Neural crest cell (in vitro differentiated cells): Measurements from ENCODE around the gene ZNF614. TPM values are rescaled to one million over a fixed set of nuclear protein-coding genes. Genes with fewer than 3 reads are reported as not detected.

ENCODE experiments used
- DNase-seq: peaks from one replicate; pipeline ENCODE4 v3.0.0; 2021; ENCODE audit warnings: low read depth, mixed read lengths, low spot score
- H3K27ac Mint-ChIP-seq: one replicate; pipeline ENCODE4 v1.8.0; 2021; ENCODE audit warnings: mild to moderate bottlenecking, mixed read lengths; ENCODE audit not compliant: unreplicated experiment
- H3K27me3 Mint-ChIP-seq: 2 replicates; pipeline ENCODE4 v1.8.0; 2021; ENCODE audit warnings: low read depth, mild to moderate bottlenecking, mixed read lengths
- H3K36me3 Mint-ChIP-seq: 2 replicates; pipeline ENCODE4 v1.8.0; 2021; ENCODE audit warnings: low read depth, mild to moderate bottlenecking, mixed read lengths
- H3K4me1 Mint-ChIP-seq: 2 replicates; pipeline ENCODE4 v1.8.0; 2021; ENCODE audit warnings: mixed read lengths
- H3K4me3 Mint-ChIP-seq: one replicate; pipeline ENCODE4 v1.8.0; 2021; ENCODE audit warnings: mild to moderate bottlenecking, mixed read lengths
- H3K9me3 Mint-ChIP-seq: 2 replicates; pipeline ENCODE4 v1.8.0; 2021; ENCODE audit warnings: mixed read lengths
- total RNA-seq: library from RNA; stranded (reverse); gene quantifications from 2 replicates; pipeline ENCODE4 v1.2.1, GENCODE V29; 2021
- TF ChIP-seq, protein P1 (sequence below): fragments of 200-600 bp; sonication (generic); conservative IDR thresholded peaks from 2 replicates; pipeline ENCODE4 v1.5.0; 2021; ENCODE audit warnings: antibody characterized with exemption, mild to moderate bottlenecking

The ZNF614 gene
- total RNA-seq, 1 donor from 2014 or later, result 11.5 TPM

DNA sequence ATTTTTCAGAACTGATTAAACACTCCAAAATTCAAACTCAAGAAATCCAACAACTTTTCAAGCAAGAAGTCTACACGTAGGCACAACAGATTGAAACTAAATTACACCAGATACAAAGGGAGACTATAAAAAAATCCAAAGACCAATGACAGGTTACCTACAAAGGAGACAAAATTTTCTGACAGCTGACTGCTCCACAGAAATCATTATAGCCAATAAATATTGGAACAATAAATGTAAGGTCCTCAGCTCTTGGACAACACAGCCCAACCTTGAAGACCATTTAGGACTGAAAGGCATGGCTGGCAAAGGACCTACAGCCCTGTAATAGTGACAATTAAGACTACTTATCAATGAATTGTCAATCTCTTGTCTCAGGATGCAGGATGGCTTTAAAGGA, 57.5 kb downstream of the ZNF614 start:
- no peaks in the 10 kb centered on the region for H3K4me1 Mint-ChIP-seq
- H3K27ac Mint-ChIP-seq, result no peak overlapping the region
- H3K36me3 Mint-ChIP-seq, result peaks cover 68% of the 10 kb centered on the region
- peaks cover 22% of the 10 kb centered on the region for H3K9me3 Mint-ChIP-seq
- H3K27me3 Mint-ChIP-seq, result no peaks in the 10 kb centered on the region
- no peak overlapping the region for H3K4me3 Mint-ChIP-seq
- TF ChIP-seq, protein P1, sequence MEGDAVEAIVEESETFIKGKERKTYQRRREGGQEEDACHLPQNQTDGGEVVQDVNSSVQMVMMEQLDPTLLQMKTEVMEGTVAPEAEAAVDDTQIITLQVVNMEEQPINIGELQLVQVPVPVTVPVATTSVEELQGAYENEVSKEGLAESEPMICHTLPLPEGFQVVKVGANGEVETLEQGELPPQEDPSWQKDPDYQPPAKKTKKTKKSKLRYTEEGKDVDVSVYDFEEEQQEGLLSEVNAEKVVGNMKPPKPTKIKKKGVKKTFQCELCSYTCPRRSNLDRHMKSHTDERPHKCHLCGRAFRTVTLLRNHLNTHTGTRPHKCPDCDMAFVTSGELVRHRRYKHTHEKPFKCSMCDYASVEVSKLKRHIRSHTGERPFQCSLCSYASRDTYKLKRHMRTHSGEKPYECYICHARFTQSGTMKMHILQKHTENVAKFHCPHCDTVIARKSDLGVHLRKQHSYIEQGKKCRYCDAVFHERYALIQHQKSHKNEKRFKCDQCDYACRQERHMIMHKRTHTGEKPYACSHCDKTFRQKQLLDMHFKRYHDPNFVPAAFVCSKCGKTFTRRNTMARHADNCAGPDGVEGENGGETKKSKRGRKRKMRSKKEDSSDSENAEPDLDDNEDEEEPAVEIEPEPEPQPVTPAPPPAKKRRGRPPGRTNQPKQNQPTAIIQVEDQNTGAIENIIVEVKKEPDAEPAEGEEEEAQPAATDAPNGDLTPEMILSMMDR, result no peak
- no peak for DNase-seq

DNA sequence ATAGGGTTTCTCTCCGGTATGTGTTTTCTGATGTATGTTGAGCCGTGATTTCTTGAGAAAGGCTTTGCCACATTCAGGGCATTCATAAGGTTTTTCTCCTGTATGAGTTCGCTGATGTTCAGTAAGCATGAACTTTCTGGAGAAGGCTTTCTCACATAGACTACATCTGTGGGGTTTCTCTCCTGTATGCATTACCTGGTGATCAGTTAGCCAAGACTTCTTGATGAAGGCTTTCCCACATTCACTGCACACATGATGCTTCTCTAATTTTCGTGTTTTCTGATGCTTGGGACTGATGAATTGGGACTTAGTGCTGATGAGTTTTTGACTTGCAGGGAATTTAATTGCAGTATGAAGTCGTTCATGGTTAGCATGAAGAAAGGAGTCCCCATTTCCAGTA, 62.6 kb downstream of the ZNF614 start:
- Mint-ChIP-seq H3K36me3 (peaks cover 68% of the 10 kb centered on the region), H3K4me3 (no peak overlapping the region), H3K4me1 (no peaks in the 10 kb centered on the region), H3K27me3 (no peaks in the 10 kb centered on the region), H3K27ac (no peak overlapping the region), H3K9me3 (peaks cover 25% of the 10 kb centered on the region)
- no peak for DNase-seq
- TF ChIP-seq, protein P1, result no peak

Other genes starting within 250 kb of the ZNF614 start
- gene FPR3, start 233.2 kb downstream of the ZNF614 start, total RNA-seq, result not detected in 2 replicates
- 15.7 and 20.4 TPM in 2 replicates for gene ZNF577, start 140.4 kb downstream of the ZNF614 start, total RNA-seq
- gene ZNF649, start 123.4 kb downstream of the ZNF614 start, total RNA-seq, result 33.7 TPM in 2 replicates
- 6.3 and 8.7 TPM in 2 replicates for gene ZNF613, start 100.9 kb downstream of the ZNF614 start, total RNA-seq
- gene ZNF350, start 41.5 kb downstream of the ZNF614 start, total RNA-seq, result 6.5 and 6.9 TPM in 2 replicates
- 11.0 and 11.2 TPM in 2 replicates for gene ZNF615, start 20.2 kb downstream of the ZNF614 start, total RNA-seq
- gene ZNF432, start 20.5 kb upstream of the ZNF614 start, total RNA-seq, result 19.9 and 22.5 TPM in 2 replicates
- 14.3 and 16.4 TPM in 2 replicates for gene ZNF841, start 67.4 kb upstream of the ZNF614 start, total RNA-seq
- 18.9 and 25.2 TPM in 2 replicates for gene ZNF616, start 111.6 kb upstream of the ZNF614 start, total RNA-seq
- gene ZNF836, start 143.2 kb upstream of the ZNF614 start, total RNA-seq, result 11.6 and 11.9 TPM in 2 replicates
- 422 TPM in 2 replicates for gene PPP2R1A, start 161.7 kb upstream of the ZNF614 start, total RNA-seq
- 21.5 and 22.9 TPM in 2 replicates for gene ZNF766, start 241.2 kb upstream of the ZNF614 start, total RNA-seq